H1 (cell line): Measurements from ENCODE around the gene TYW1B. TPM values are rescaled to one million over a fixed set of nuclear protein-coding genes. Genes with fewer than 3 reads are reported as not detected.
"Not testable (repeated sequence)": the region's sequence is repeated elsewhere in the genome, so short reads cannot be mapped to it uniquely, and the experiment has no call there.

Experiments
- CTCF ChIA-PET: fragments of 300-600 bp; sonication (Branson Sonifier 250); formaldehyde crosslinking; loops from one replicate; lab custom pipeline; 2021; ENCODE audit not compliant: partially characterized antibody; lab: Charles Lee
- POLR2A ChIA-PET: fragments of 300-600 bp; sonication (Branson Sonifier 250); formaldehyde crosslinking; loops from one replicate; lab custom pipeline; 2021; ENCODE audit warnings: inconsistent platforms; ENCODE audit not compliant: partially characterized antibody; lab: Charles Lee
- DNase-seq, 2 experiments: peaks; one replicate each; pipeline versions ENCODE4 v3.0.0 to v3.0.0-alpha.2; 2010 to 2022; ENCODE audit warnings: low spot score in 2 of 2, low read depth in 1 of 2, mixed read lengths in 1 of 2
- FAIRE-seq: peaks from 2 replicates; lab custom pipeline; 2011; peaks lifted over from hg19 to GRCh38; lab: Jason Lieb, UNC
- H2AFZ ChIP-seq: 2 replicates; pipeline ENCODE4 v1.8.1; 2012; ENCODE audit warnings: low read length, inconsistent platforms
- H2AK5ac ChIP-seq: 2 replicates; pipeline ENCODE4 v1.6.1; 2013; ENCODE audit warnings: low read depth, low read length
- H2BK120ac ChIP-seq: replicated peaks from 2 replicates; pipeline ENCODE3; 2013; ENCODE audit warnings: low read depth, low read length, inconsistent platforms
- H2BK12ac ChIP-seq: 2 replicates; pipeline ENCODE4 v1.6.1; 2013; ENCODE audit warnings: low read depth, low read length
- H2BK15ac ChIP-seq: 2 replicates; pipeline ENCODE4 v1.6.1; 2013; ENCODE audit warnings: low read length
- H2BK20ac ChIP-seq: 2 replicates; pipeline ENCODE4 v1.6.1; 2013; ENCODE audit warnings: low read length
- H2BK5ac ChIP-seq: 2 replicates; pipeline ENCODE4 v1.6.1; 2013; ENCODE audit warnings: low read depth, low read length
- H3K14ac ChIP-seq: 2 replicates; pipeline ENCODE4 v1.6.1; 2013; ENCODE audit warnings: inconsistent platforms; ENCODE audit not compliant: insufficient read length
- H3K18ac ChIP-seq: 2 replicates; pipeline ENCODE4 v1.6.1; 2013; ENCODE audit warnings: low read length; ENCODE audit errors: extremely low read depth
- H3K23ac ChIP-seq: 2 replicates; pipeline ENCODE4 v1.6.1; 2013; ENCODE audit warnings: inconsistent platforms; ENCODE audit not compliant: insufficient read length
- H3K23me2 ChIP-seq: 2 replicates; pipeline ENCODE4 v1.6.1; 2013; ENCODE audit warnings: low read depth, low read length
- H3K27ac ChIP-seq: 2 replicates; pipeline ENCODE4 v1.6.1; 2011; ENCODE audit warnings: low read depth, low read length, inconsistent platforms
- H3K27me3 ChIP-seq, 4 experiments: replicated peaks in 1 of 4; 1 replicate in 1 of 4; 2 replicates in 3 of 4; pipeline versions ENCODE4 v1.6.1 to v1.8.1; 2011 to 2013; ENCODE audit warnings: low read length in 3 of 4, mild to moderate bottlenecking in 3 of 4, inconsistent platforms in 2 of 4, mixed read lengths in 2 of 4, moderate library complexity in 1 of 4; ENCODE audit not compliant: control insufficient read depth in 3 of 4, insufficient read depth in 3 of 4; ENCODE audit errors: extremely low read depth in 1 of 4
- H3K36me3 ChIP-seq, 4 experiments: 2 replicates each; pipeline versions ENCODE4 v1.6.1 to v1.8.1; 2011 to 2013; ENCODE audit warnings: mild to moderate bottlenecking in 4 of 4, low read length in 3 of 4, moderate library complexity in 2 of 4, control low read depth in 1 of 4, inconsistent platforms in 1 of 4; ENCODE audit not compliant: insufficient read depth in 4 of 4, control insufficient read depth in 2 of 4
- H3K4ac ChIP-seq: replicated peaks from 2 replicates; pipeline ENCODE3; 2013; ENCODE audit warnings: low read length, low read depth, mixed read lengths, inconsistent platforms; ENCODE audit not compliant: insufficient read length
- H3K4me1 ChIP-seq, 4 experiments: replicated peaks in 1 of 4; 1 replicate in 1 of 4; 2 replicates in 3 of 4; pipeline versions ENCODE4 v1.6.1 to v1.8.1; 2011 to 2013; ENCODE audit warnings: low read length in 3 of 4, inconsistent platforms in 2 of 4, mixed read lengths in 1 of 4; ENCODE audit not compliant: insufficient read depth in 4 of 4, control insufficient read depth in 3 of 4
- H3K4me2 ChIP-seq, 2 experiments: 2 replicates each; pipeline versions ENCODE4 v1.6.1 to v1.8.1; 2011 to 2013; ENCODE audit warnings: low read depth in 2 of 2, low read length in 2 of 2, control low read depth in 1 of 2, inconsistent platforms in 1 of 2, mild to moderate bottlenecking in 1 of 2; ENCODE audit not compliant: insufficient read depth in 1 of 2
- H3K4me3 ChIP-seq, 4 experiments: fragments of 200-600, 300-600 bp in 1 of 4; sonication (generic), shearing (Covaris generic), sonication (Bioruptor Twin) in 1 of 4; 2 replicates each; pipeline versions ENCODE4 v1.5.1 to v1.8.1; 2011 to 2016; ENCODE audit warnings: low read length in 4 of 4, low read depth in 3 of 4, control low read depth in 2 of 4, inconsistent platforms in 2 of 4, mild to moderate bottlenecking in 2 of 4, mixed read lengths in 1 of 4, moderate library complexity in 1 of 4; ENCODE audit not compliant: insufficient read depth in 2 of 4; ENCODE audit errors: extremely low read depth in 1 of 4
- H3K56ac ChIP-seq: replicated peaks from 2 replicates; pipeline ENCODE3; 2013; ENCODE audit warnings: low read depth, mild to moderate bottlenecking, mixed read lengths, low read length, inconsistent platforms; ENCODE audit not compliant: insufficient read length
- H3K79me1 ChIP-seq: 2 replicates; pipeline ENCODE4 v1.6.1; 2013; ENCODE audit warnings: low read depth, low read length, control low read depth
- H3K79me2 ChIP-seq, 2 experiments: 2 replicates each; pipeline versions ENCODE4 v1.6.1 to v1.8.1; 2012 to 2013; ENCODE audit warnings: low read length in 2 of 2, mild to moderate bottlenecking in 2 of 2, inconsistent platforms in 1 of 2; ENCODE audit not compliant: insufficient read depth in 2 of 2, control insufficient read depth in 1 of 2
- H3K9ac ChIP-seq, 4 experiments: replicated peaks in 1 of 4; 1 replicate in 1 of 4; 2 replicates in 3 of 4; pipeline versions ENCODE4 v1.6.1 to v1.8.1; 2011 to 2013; ENCODE audit warnings: low read depth in 3 of 4, low read length in 3 of 4, control low read depth in 2 of 4, mild to moderate bottlenecking in 2 of 4, moderate library complexity in 2 of 4, inconsistent platforms in 1 of 4; ENCODE audit errors: extremely low read depth in 1 of 4
- H3K9me3 ChIP-seq, 2 experiments: 2 replicates each; pipeline versions ENCODE4 v1.6.1 to v1.8.1; 2012 to 2013; ENCODE audit warnings: mild to moderate bottlenecking in 2 of 2, moderate library complexity in 2 of 2, control low read depth in 1 of 2, inconsistent platforms in 1 of 2, low read depth in 1 of 2, low read length in 1 of 2, mixed read lengths in 1 of 2; ENCODE audit not compliant: insufficient read depth in 2 of 2
- H4K20me1 ChIP-seq, 2 experiments: replicated peaks in 1 of 2; 2 replicates each; pipeline versions ENCODE3 to v1.8.1; 2011 to 2013; ENCODE audit warnings: inconsistent platforms in 2 of 2, low read length in 2 of 2, mild to moderate bottlenecking in 1 of 2; ENCODE audit not compliant: insufficient read depth in 2 of 2, control insufficient read depth in 1 of 2
- H4K5ac ChIP-seq: 2 replicates; pipeline ENCODE4 v1.6.1; 2013; ENCODE audit warnings: low read length, low read depth, mixed read lengths, inconsistent platforms; ENCODE audit not compliant: insufficient read length
- H4K8ac ChIP-seq: 2 replicates; pipeline ENCODE4 v1.8.0; 2013; ENCODE audit warnings: mild to moderate bottlenecking, moderate library complexity, low read length, inconsistent platforms; ENCODE audit not compliant: insufficient read depth; ENCODE audit errors: extremely low read depth
- H4K91ac ChIP-seq: replicated peaks from 2 replicates; pipeline ENCODE3; 2013; ENCODE audit warnings: low read length, mixed read lengths, inconsistent platforms; ENCODE audit not compliant: insufficient read length
- WGBS, 2 experiments: shearing (Covaris generic) in 1 of 2; methylation state at CpG; one replicate each; pipeline versions ENCODE4 v1.1.6 to v1.1.7; 2013 to 2015; ENCODE audit warnings: low lambda C conversion rate in 2 of 2, mixed read lengths in 2 of 2, inconsistent platforms in 1 of 2, low coverage in 1 of 2, missing lambda C conversion rate in 1 of 2; ENCODE audit not compliant: insufficient replicate concordance in 2 of 2, insufficient coverage in 1 of 2, insufficient read length in 1 of 2; ENCODE audit errors: extremely low coverage in 1 of 2, missing lambda C conversion rate in 1 of 2; 5-methylcytosine and 5-hydroxymethylcytosine counted together
- polyA plus RNA-seq, 7 experiments: library from polyadenylated mRNA; depleted of rRNA in 3 of 7; stranded (reverse) in 5 of 7; unstranded in 2 of 7; fragments of >200 nt in 5 of 7; fragments of 200-250 nt in 2 of 7; gene quantifications; 1 replicate in 5 of 7; 2 replicates in 1 of 7; 4 replicates in 1 of 7; pipeline versions ENCODE4 v1.2.1 to v1.2.3, GENCODE V29; 2011 to 2013; ENCODE audit warnings: missing spikeins in 2 of 7, mixed read lengths in 2 of 7
- total RNA-seq: library from RNA; stranded (reverse); fragmentation: NEBNext Ultra II Directional; extraction: Animal tissue kit (Norgen Biotek cat#: 25700); gene quantifications from 2 replicates; pipeline ENCODE4 v1.2.1, GENCODE V29; 2021

TYW1B gene
- total and polyA plus RNA-seq, 2 of the 8 experiments (the other 6 are each of a cell fraction or from before 2014, with no cell fraction given): 6.8 to 12.6 TPM

GRCh38 chr7:72717252-72717774 is 110.7 kb downstream of the TYW1B start:
- H3K23ac ChIP-seq, H2BK15ac ChIP-seq, H3K27me3 ChIP-seq, H2AK5ac ChIP-seq, H3K27ac ChIP-seq, H4K91ac ChIP-seq, H3K4ac ChIP-seq, H2BK12ac ChIP-seq, FAIRE-seq, POLR2A ChIA-PET, DNase-seq, H3K9me3 ChIP-seq, H3K79me1 ChIP-seq, H3K23me2 ChIP-seq, H4K8ac ChIP-seq, H3K4me2 ChIP-seq, H2BK20ac ChIP-seq, H2BK5ac ChIP-seq, CTCF ChIA-PET, H3K18ac ChIP-seq, H3K9ac ChIP-seq, H3K14ac ChIP-seq, H3K4me1 ChIP-seq, H4K5ac ChIP-seq, H3K56ac ChIP-seq, H3K4me3 ChIP-seq, H2BK120ac ChIP-seq, H3K36me3 ChIP-seq, H3K79me2 ChIP-seq, H2AFZ ChIP-seq, H4K20me1 ChIP-seq: not testable (repeated sequence)
- 94% methylated on average over 5 of the region's 6 CpGs; no CpG with 5 or more reads in 1 of the 2 experiments for WGBS, 2 experiments

GRCh38 chr7:72711927-72712326 is 116.1 kb downstream of the TYW1B start:
- H2AFZ ChIP-seq, H3K36me3 ChIP-seq, H3K4me3 ChIP-seq, H2BK20ac ChIP-seq, H4K8ac ChIP-seq, CTCF ChIA-PET, H2BK5ac ChIP-seq, H2BK15ac ChIP-seq, H3K79me1 ChIP-seq, H3K79me2 ChIP-seq, H3K4me2 ChIP-seq, H2BK12ac ChIP-seq, H2AK5ac ChIP-seq, H3K14ac ChIP-seq, H3K18ac ChIP-seq, POLR2A ChIA-PET, H3K4ac ChIP-seq, H4K20me1 ChIP-seq, FAIRE-seq, H3K23me2 ChIP-seq, H2BK120ac ChIP-seq, H3K27me3 ChIP-seq, DNase-seq, H4K5ac ChIP-seq, H3K27ac ChIP-seq, H3K9me3 ChIP-seq, H3K23ac ChIP-seq, H4K91ac ChIP-seq, H3K56ac ChIP-seq, H3K9ac ChIP-seq, H3K4me1 ChIP-seq: not testable (repeated sequence)
- 95% methylated on average over 3 of the region's 3 CpGs; no CpG with 5 or more reads in 1 of the 2 experiments for WGBS, 2 experiments
